Right lobe of liver (tissue), 6 donors: ENCODE measurements around the gene RHBDL2. TPM values are rescaled to one million over a fixed set of nuclear protein-coding genes. Genes with fewer than 3 reads are reported as not detected.

Experiments
- ATAC-seq, 4 donors: fragments of 200-7000 bp; cut with Tn5 transposase; one replicate each; pipeline ENCODE4 v1.9.1; 2020; ENCODE audit warnings: mild to moderate bottlenecking in 4 of 4, moderate library complexity in 4 of 4
- DNase-seq, 3 donors: peaks; one replicate each; pipeline ENCODE4 v3.0.0-alpha.2; 2020
- H3K27ac ChIP-seq, 3 donors: fragments of 200-600 bp; one replicate each; pipeline ENCODE4 v1.8.0; 2022
- H3K27me3 ChIP-seq, 2 donors: fragments of 200-600 bp; one replicate each; pipeline ENCODE4 v1.8.0; 2022
- H3K36me3 ChIP-seq, 4 donors: fragments of 200-600 bp; sonication (generic) in 1 of 4; one replicate each; pipeline versions ENCODE4 v1.5.1 to v1.8.0; 2017 to 2022; ENCODE audit warnings: control low read depth in 1 of 4
- H3K4me1 ChIP-seq, 4 donors: fragments of 200-600 bp; sonication (generic) in 1 of 4; one replicate each; pipeline versions ENCODE4 v1.5.1 to v1.8.0; 2017 to 2022; ENCODE audit warnings: control low read depth in 1 of 4
- H3K4me3 ChIP-seq, 3 donors: fragments of 200-600 bp; one replicate each; pipeline ENCODE4 v1.8.0; 2022
- H3K9me3 ChIP-seq, 4 donors: fragments of 200-600 bp; sonication (generic) in 1 of 4; one replicate each; pipeline versions ENCODE4 v1.5.1 to v1.8.0; 2017 to 2022; ENCODE audit warnings: control low read depth in 1 of 4
- CTCF ChIP-seq, 4 donors: fragments of 200-600 bp in 3 of 4; fragments of 450-650 bp in 1 of 4; IDR thresholded peaks; one replicate each; pipeline versions ENCODE4 v1.5.1 to v1.8.0; 2016 to 2022; ENCODE audit warnings: antibody characterized with exemption in 4 of 4, mild to moderate bottlenecking in 2 of 4
- POLR2A ChIP-seq: fragments of 450-650 bp; IDR thresholded peaks from one replicate; pipeline ENCODE4 v1.6.1; 2017; ENCODE audit warnings: antibody characterized with exemption, mild to moderate bottlenecking
- WGBS: methylation state at CpG from one replicate; pipeline ENCODE4 v1.1.6; 2018; ENCODE audit warnings: low coverage, low lambda C conversion rate; ENCODE audit not compliant: insufficient coverage; ENCODE audit errors: missing lambda C conversion rate; 5-methylcytosine and 5-hydroxymethylcytosine counted together
- intact Hi-C, 2 donors: fragments of 100-400 bp; cut with DNase I; formaldehyde crosslinking; loops; one replicate each; pipeline versions ENCODE4 v1.11.2 to v1.14.1; 2022
- total RNA-seq, 6 experiments: library from RNA; depleted of rRNA in 2 of 6; stranded (reverse); fragments of >200 nt in 2 of 6; fragmentation: NEBNext Ultra II Directional in 3 of 6; extraction: Animal tissue kit (Norgen Biotek cat#: 25700) in 3 of 6; gene quantifications; one replicate each; pipeline versions ENCODE4 v1.1.0 to v1.2.4, GENCODE V29; 2016 to 2023
- donor health status: DM: no; HTN: yes; CAD: no.
- donor health status: DM: no; HTN: no; CAD: no.
- donor health status: DM: no; HTN: no; CAD: no.
- donor health status: DM: no; HTN: yes; CAD: no.
- donor health status: DM: no; HTN: yes; CAD: no.

The RHBDL2 gene
- total RNA-seq, 6 experiments from 2014 or later = 0.12 TPM; not detected in 5

- H3K9me3 ChIP-seq = no peaks in the 10 kb centered on the region
- no peaks in the 10 kb centered on the region for H3K36me3 ChIP-seq
- ATAC-seq = no peak
- no peak overlapping the region for H3K27ac ChIP-seq
- H3K27me3 ChIP-seq = no peaks in the 10 kb centered on the region
- no peak for TF ChIP-seq POLR2A
- no peak for TF ChIP-seq CTCF (IDR thresholded peaks at IDR 0.05)
- WGBS = 59% methylated on average over 2 of the region's 2 CpGs
- H3K4me1 ChIP-seq = no peaks in the 10 kb centered on the region
- intact Hi-C loops = no loop called here
- no peak overlapping the region for H3K4me3 ChIP-seq
- DNase-seq = no peak
These were observed 17.3 kb upstream of the RHBDL2 start for GRCh38 chr1:38958967-38959366.

GRCh38 chr1:38953433-38953860 is 11.8 kb upstream of the RHBDL2 start:
- Histone ChIP-seq H3K9me3 (no peaks in the 10 kb centered on the region), H3K27me3 (no peaks in the 10 kb centered on the region), H3K4me1 (no peaks in the 10 kb centered on the region), H3K4me3 (no peak overlapping the region), H3K36me3 (no peaks in the 10 kb centered on the region), H3K27ac (no peak overlapping the region)
- TF ChIP-seq POLR2A = no peak
- TF ChIP-seq CTCF (IDR thresholded peaks at IDR 0.05) = no peak
- DNase-seq (no peak), ATAC-seq (no peak)
- 56% methylated on average over 4 of the region's 4 CpGs for WGBS
- intact Hi-C loops = no loop called here

GRCh38 chr1:38950553-38950952 is 8.9 kb upstream of the RHBDL2 start:
- Histone ChIP-seq H3K9me3 (no peaks in the 10 kb centered on the region), H3K27me3 (no peaks in the 10 kb centered on the region), H3K36me3 (no peaks in the 10 kb centered on the region), H3K4me3 (no peak overlapping the region), H3K27ac (no peak overlapping the region), H3K4me1 (no peaks in the 10 kb centered on the region)
- TF ChIP-seq CTCF (IDR thresholded peaks at IDR 0.05) (no peak), POLR2A (no peak)
- intact Hi-C loops = no loop called here
- ATAC-seq = no peak
- 51% methylated on average over 2 of the region's 2 CpGs for WGBS
- DNase-seq = no peak

GRCh38 chr1:38944547-38944946 is 2.9 kb upstream of the RHBDL2 start:
- ATAC-seq (no peak), DNase-seq (no peak)
- Histone ChIP-seq H3K27ac (no peak overlapping the region), H3K4me3 (no peak overlapping the region), H3K4me1 (no peaks in the 10 kb centered on the region), H3K36me3 (no peaks in the 10 kb centered on the region), H3K9me3 (no peaks in the 10 kb centered on the region), H3K27me3 (no peaks in the 10 kb centered on the region)
- intact Hi-C loops = no loop called here
- WGBS = 90% methylated on average over 4 of the region's 4 CpGs
- TF ChIP-seq POLR2A (no peak), CTCF (IDR thresholded peaks at IDR 0.05) (no peak)
